Measurements from ENCODE around the gene C19orf38. TPM values are rescaled to one million over a fixed set of nuclear protein-coding genes. Genes with fewer than 3 reads are reported as not detected.
"Not testable (repeated sequence)": the region's sequence is repeated elsewhere in the genome, so short reads cannot be mapped to it uniquely, and the experiment has no call there.

Gene C19orf38
- polyA plus RNA-seq, 1 donor = 3.0 TPM

- DNase-seq (ENCODE audit: low read depth) = no peak
Observed at GRCh38 chr19:10820173-10820572, 28.0 kb upstream of the C19orf38 start.

- no peak for DNase-seq (ENCODE audit: low read depth)
Observed at GRCh38 chr19:10823690-10824089, 24.5 kb upstream of the C19orf38 start.

- no peak for DNase-seq (ENCODE audit: low read depth)
Observed at GRCh38 chr19:10826231-10826630, 22.0 kb upstream of the C19orf38 start.

- DNase-seq (ENCODE audit: low read depth) = no peak
Observed at GRCh38 chr19:10826846-10827245, 21.4 kb upstream of the C19orf38 start.

- no peak for DNase-seq (ENCODE audit: low read depth)
Observed at GRCh38 chr19:10828981-10829821, 19.0 kb upstream of the C19orf38 start.

- DNase-seq (ENCODE audit: low read depth) = no peak
Observed at GRCh38 chr19:10829967-10830366, 18.2 kb upstream of the C19orf38 start.

GRCh38 chr19:10830370-10830769 lies 17.8 kb upstream of the C19orf38 start:
- no peak for DNase-seq (ENCODE audit: low read depth)

- no peak for DNase-seq (ENCODE audit: low read depth)
Observed at GRCh38 chr19:10830931-10831779, 17.1 kb upstream of the C19orf38 start.

- no peak for DNase-seq (ENCODE audit: low read depth)
Observed at GRCh38 chr19:10831987-10832938, 16.0 kb upstream of the C19orf38 start.

- no peak for DNase-seq (ENCODE audit: low read depth)
Observed at GRCh38 chr19:10832939-10833296, 15.3 kb upstream of the C19orf38 start.

GRCh38 chr19:10835089-10835753 lies 13.0 kb upstream of the C19orf38 start:
- DNase-seq (ENCODE audit: low read depth) = no peak

- peak; percentile 90 for DNase-seq (ENCODE audit: low read depth)
Observed at GRCh38 chr19:10835754-10836478, 12.3 kb upstream of the C19orf38 start, which contains the start of gene TMED1. Gene TMED1 (minus strand): TSS chr19:10836212. CDS start chr19:10836191, 21 bp downstream.

- DNase-seq (ENCODE audit: low read depth) = no peak
Observed at GRCh38 chr19:10836479-10837330, 11.5 kb upstream of the C19orf38 start.

- not testable (repeated sequence) for DNase-seq (ENCODE audit: low read depth)
Observed at GRCh38 chr19:10837649-10838048, 10.6 kb upstream of the C19orf38 start.

GRCh38 chr19:10838377-10838776 lies 9.8 kb upstream of the C19orf38 start:
- DNase-seq (ENCODE audit: low read depth) = no peak

- no peak for DNase-seq (ENCODE audit: low read depth)
Observed at GRCh38 chr19:10839114-10840050, 8.8 kb upstream of the C19orf38 start.

- no peak for DNase-seq (ENCODE audit: low read depth)
Observed at GRCh38 chr19:10842788-10843187, 5.4 kb upstream of the C19orf38 start.

Measured in forelimb muscle (tissue), 1 donor.